Esophagus muscularis mucosa (tissue), 3 donors: ENCODE measurements around the gene CDK19.

Source experiments
- CTCF ChIP-seq, 3 experiments: fragments of 200-600 bp in 2 of 3; fragments of 450-650 bp in 1 of 3; sonication (generic) in 2 of 3; IDR thresholded peaks; one replicate each; pipeline ENCODE4 v1.5.1; 2017 to 2019; ENCODE audit warnings: antibody characterized with exemption in 3 of 3, mild to moderate bottlenecking in 2 of 3, moderate library complexity in 1 of 3
- EP300 ChIP-seq: sonication (generic); formaldehyde crosslinking; IDR thresholded peaks from one replicate; pipeline ENCODE4 v1.6.1; 2017; ENCODE audit warnings: antibody characterized with exemption

GRCh38 chr6:110650755-110651154 is 164.5 kb downstream of the CDK19 start:
- TF ChIP-seq CTCF (IDR thresholded peaks at IDR 0.05) (no peak), EP300 (no peak)
